SK-N-SH treated with all-trans-retinoic acid at 6 μM for 48 hours (cell line): Measurements from ENCODE around the gene FGD3.

Experiments used
- ISL1 ChIP-seq: fragments of 250-450 bp; sonication (Bioruptor Pico); IDR thresholded peaks from 2 replicates; pipeline ENCODE4 v2.1.2; 2022; ENCODE audit warnings: mild to moderate bottlenecking, moderate library complexity
- OSR1 ChIP-seq: fragments of 250-450 bp; sonication (Bioruptor Pico); IDR thresholded peaks from 2 replicates; pipeline ENCODE4 v1.8.0; 2022; ENCODE audit warnings: moderate library complexity, mild to moderate bottlenecking, inconsistent platforms
- ZNF70 ChIP-seq: fragments of 450-650 bp; formaldehyde crosslinking; IDR thresholded peaks from 2 replicates; pipeline ENCODE4 v1.5.0; 2020; ENCODE audit warnings: mild to moderate bottlenecking, moderate library complexity

DNA sequence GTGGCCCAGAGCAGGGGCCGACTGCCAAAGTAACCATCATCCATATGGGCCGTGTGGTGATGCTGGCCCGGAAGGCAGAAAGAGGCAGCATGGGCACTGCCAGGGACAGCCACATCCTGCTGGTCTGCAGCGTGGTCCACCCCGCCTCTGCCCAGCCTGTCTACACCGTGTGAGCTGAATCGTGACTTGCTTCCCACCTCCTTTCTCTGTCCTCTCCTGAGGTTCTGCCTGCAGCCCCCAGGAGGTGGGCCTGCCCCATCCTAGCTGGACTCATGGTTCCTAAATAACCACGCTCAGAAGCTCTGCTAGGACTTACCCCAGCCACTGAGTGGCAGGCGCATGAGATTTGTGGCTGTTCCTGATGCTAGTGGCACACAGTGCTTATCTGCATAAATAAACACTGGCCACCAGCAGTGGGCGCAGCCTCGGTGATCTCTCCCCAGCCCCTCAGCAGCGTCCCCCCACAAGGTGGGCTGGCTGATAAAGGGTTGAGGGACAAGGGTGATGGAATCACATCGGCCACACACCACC is 88.6 kb downstream of the FGD3 start:
- TF ChIP-seq OSR1 (no peak), ISL1 (CRISPR knock-in tag) (no peak), ZNF70 (no peak)
